Esophagus squamous epithelium (tissue), 4 donors: Measurements from ENCODE around the gene PDGFRA.

ENCODE experiments used
- POLR2A ChIP-seq, 4 donors: fragments of 450-650 bp; IDR thresholded peaks; one replicate each; pipeline ENCODE4 v1.6.1; 2017; ENCODE audit warnings: antibody characterized with exemption in 4 of 4, mild to moderate bottlenecking in 4 of 4, moderate library complexity in 3 of 4
- TF ChIP-seq, protein P1 (sequence below), 6 experiments: fragments of 450-650 bp in 4 of 6; fragments of 200-600 bp in 2 of 6; sonication (generic) in 2 of 6; IDR thresholded peaks; one replicate each; pipeline ENCODE4 v1.5.1; 2016 to 2019; ENCODE audit warnings: antibody characterized with exemption in 6 of 6, mild to moderate bottlenecking in 4 of 6, moderate library complexity in 4 of 6

DNA sequence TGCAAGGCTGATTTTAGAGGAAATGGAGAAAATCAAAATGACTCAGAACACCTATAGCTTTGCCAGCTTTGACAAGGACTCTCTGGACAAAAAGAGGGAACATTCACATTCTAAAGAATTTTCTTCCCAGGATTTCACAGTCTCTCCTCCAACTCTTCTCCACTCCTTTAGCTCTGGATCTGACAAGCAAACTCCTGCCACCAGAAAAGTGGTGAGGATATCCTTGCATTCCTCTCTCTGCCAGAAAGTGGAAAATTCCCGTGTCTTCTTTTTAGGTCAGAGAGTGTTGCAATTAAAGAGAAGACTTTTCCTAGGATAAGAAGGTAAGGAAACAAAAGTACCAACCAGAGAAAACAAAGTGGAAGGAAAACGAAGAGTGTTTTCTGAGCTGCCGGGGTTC, 16.1 kb upstream of the PDGFRA start:
- TF ChIP-seq POLR2A (IDR thresholded peaks at IDR 0.05), result no peak
- TF ChIP-seq, protein P1, sequence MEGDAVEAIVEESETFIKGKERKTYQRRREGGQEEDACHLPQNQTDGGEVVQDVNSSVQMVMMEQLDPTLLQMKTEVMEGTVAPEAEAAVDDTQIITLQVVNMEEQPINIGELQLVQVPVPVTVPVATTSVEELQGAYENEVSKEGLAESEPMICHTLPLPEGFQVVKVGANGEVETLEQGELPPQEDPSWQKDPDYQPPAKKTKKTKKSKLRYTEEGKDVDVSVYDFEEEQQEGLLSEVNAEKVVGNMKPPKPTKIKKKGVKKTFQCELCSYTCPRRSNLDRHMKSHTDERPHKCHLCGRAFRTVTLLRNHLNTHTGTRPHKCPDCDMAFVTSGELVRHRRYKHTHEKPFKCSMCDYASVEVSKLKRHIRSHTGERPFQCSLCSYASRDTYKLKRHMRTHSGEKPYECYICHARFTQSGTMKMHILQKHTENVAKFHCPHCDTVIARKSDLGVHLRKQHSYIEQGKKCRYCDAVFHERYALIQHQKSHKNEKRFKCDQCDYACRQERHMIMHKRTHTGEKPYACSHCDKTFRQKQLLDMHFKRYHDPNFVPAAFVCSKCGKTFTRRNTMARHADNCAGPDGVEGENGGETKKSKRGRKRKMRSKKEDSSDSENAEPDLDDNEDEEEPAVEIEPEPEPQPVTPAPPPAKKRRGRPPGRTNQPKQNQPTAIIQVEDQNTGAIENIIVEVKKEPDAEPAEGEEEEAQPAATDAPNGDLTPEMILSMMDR (IDR thresholded peaks at IDR 0.05), result no peak
